ENCODE measurements around the gene FAM241A.
"Not testable (repeated sequence)": the region's sequence is repeated elsewhere in the genome, so short reads cannot be mapped to it uniquely, and the experiment has no call there.

Gene FAM241A

GRCh38 chr4:112173593-112174558 is 28.6 kb downstream of the FAM241A start:
- DNase-seq (ENCODE audit: low read depth) = no peak

- DNase-seq (ENCODE audit: low read depth) = no peak
Observed at GRCh38 chr4:112175840-112176239, 30.6 kb downstream of the FAM241A start.

GRCh38 chr4:112176596-112176995 is 31.3 kb downstream of the FAM241A start:
- DNase-seq (ENCODE audit: low read depth) = no peak

DNA sequence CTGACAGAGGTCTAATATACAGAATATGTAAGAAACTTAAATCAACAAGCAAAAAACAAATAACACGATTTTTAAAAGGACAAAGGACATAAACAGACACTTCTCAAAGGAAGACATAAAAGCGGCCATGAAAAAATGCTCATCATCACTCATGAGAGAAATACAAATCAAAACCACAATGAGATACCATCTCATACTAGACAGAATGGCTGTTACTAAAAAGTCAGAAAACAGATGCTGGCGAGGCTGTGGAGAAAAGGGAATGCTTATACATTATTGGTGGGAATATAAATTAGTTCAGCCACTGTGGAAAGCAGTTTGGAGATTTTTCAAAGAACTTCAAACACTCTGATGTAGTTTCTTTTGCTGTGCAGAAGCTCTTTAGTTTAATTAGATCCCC is 33.5 kb downstream of the FAM241A start:
- DNase-seq (ENCODE audit: low read depth) = not testable (repeated sequence)

GRCh38 chr4:112181358-112182000 is 36.2 kb downstream of the FAM241A start:
- DNase-seq (ENCODE audit: low read depth) = no peak

GRCh38 chr4:112182604-112183003 is 37.4 kb downstream of the FAM241A start:
- no peak for DNase-seq (ENCODE audit: low read depth)

- DNase-seq (ENCODE audit: low read depth) = no peak
Observed at GRCh38 chr4:112183252-112183651, 38.0 kb downstream of the FAM241A start.

GRCh38 chr4:112184438-112184837 is 39.2 kb downstream of the FAM241A start:
- no peak for DNase-seq (ENCODE audit: low read depth)

GRCh38 chr4:112185334-112185733 is 40.1 kb downstream of the FAM241A start:
- DNase-seq (ENCODE audit: low read depth) = no peak

- DNase-seq (ENCODE audit: low read depth) = no peak
Observed at GRCh38 chr4:112185740-112186670, 40.8 kb downstream of the FAM241A start.

GRCh38 chr4:112189754-112190153 is 44.5 kb downstream of the FAM241A start:
- DNase-seq (ENCODE audit: low read depth) = no peak

DNA sequence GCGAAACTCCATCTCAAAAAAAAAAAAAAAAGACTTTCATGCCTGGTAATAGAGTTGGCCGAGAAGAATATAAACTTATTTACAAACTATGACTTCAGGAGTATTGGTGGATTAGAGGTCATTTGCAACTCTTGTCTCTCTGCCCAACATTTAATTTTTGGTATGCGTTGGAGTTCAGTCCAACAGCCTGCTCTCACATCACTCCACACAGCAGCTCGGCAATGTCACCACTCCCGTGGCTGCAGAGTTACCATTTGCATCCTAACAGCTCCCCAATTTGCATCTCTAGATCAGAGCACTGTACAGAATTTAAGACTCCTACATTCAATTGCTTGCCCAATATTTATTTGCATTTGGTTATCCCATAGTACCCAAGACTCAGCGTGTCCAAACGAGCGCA is 45.4 kb downstream of the FAM241A start:
- DNase-seq (ENCODE audit: low read depth) = no peak

- no peak for DNase-seq (ENCODE audit: low read depth)
Observed at GRCh38 chr4:112196461-112196860, 51.2 kb downstream of the FAM241A start.

- DNase-seq (ENCODE audit: low read depth) = no peak
Observed at GRCh38 chr4:112199041-112199440, 53.8 kb downstream of the FAM241A start.

DNA sequence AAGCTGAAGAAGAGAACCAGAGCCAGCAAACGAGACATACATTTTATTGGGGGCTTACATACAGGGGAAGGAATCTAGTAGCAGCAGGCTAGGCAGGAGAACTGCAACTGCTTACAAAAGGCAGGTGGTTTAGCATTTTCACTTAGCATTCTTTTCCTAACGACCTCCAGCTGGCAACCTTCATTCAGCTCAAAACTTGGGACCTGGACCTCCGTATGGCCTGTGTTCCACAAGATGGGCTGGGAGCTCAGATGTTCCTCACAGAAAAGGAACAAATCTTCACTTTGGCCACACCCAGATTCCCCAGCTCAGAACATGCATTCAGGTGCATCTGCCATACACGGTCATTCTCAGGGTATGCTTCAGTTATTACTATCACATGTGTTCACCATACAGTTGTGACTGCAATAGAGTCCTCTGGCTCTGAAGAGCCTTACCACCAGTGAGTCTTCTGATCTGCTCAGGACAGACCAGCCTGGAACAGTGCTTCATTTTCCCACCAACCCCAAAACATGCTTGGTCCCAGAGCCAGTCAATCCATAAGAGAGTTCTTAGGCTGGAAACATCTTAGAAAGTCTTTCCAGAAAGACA is 56.8 kb downstream of the FAM241A start:
- DNase-seq (ENCODE audit: low read depth) = no peak

DNA sequence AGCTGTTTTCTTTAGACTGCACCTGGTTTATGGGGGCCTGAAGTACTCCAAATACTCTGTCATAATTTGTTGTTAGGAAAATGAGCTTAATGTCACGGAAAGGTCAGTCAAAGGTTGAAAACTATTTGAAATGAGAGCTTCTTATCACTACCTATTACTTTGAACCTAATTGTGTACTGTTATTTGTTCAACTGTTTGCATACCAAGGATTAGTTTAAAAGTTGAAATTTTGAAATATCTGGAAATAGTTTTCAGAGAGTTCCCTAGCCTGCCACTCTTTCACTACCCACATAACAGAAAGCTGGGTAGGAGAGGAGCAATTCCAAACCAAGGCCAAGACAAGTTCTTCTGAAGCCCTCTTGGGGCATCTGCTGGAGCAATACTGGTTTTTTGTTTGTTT is 58.3 kb downstream of the FAM241A start:
- no peak for DNase-seq (ENCODE audit: low read depth)

DNA sequence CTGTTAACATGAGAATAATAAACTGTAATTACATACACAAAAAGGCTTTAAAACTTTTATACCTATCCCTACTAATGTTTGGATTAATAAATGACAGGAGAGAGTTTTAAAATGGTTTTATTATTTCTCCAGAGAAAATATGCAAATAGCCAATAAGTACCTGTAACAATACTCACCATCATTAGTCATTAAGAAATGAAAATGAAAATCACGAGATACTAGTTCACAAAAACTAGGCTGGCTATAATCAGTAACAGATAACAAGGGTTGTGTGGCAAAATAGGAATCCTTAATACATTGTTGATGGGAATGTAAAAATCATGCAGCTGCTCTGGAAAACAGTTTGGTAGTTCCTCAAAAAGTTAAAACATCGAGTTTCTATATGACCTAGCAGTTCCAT is 61.2 kb downstream of the FAM241A start:
- no peak for DNase-seq (ENCODE audit: low read depth)

- not testable (repeated sequence) for DNase-seq (ENCODE audit: low read depth)
Observed at GRCh38 chr4:112208137-112209095, 63.2 kb downstream of the FAM241A start.

GRCh38 chr4:112210777-112211176 is 65.5 kb downstream of the FAM241A start:
- no peak for DNase-seq (ENCODE audit: low read depth)

DNA sequence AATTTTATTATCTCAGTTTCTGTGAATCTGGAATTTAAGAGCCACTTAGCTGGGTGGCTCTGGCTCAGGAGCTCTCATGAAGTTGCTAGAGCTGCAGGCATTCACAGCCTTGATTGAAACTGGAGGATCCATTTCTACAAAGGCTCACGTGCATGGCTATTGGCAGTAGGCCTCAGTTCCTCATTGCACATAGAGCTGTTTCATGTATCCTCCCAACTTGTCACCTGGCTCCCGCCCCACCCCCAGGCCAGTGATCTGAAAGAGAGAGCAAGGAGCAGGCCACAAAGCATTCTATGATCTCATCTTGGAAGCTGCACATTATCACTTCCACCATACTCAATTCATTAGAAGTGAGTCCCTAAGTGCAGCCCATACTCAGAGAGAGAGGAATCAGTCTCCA is 67.8 kb downstream of the FAM241A start:
- no peak for DNase-seq (ENCODE audit: low read depth)

GRCh38 chr4:112213856-112214255 is 68.6 kb downstream of the FAM241A start:
- no peak for DNase-seq (ENCODE audit: low read depth)
